IMR-90 (cell line): Measurements from ENCODE around the gene TMEM135. TPM values are rescaled to one million over a fixed set of nuclear protein-coding genes. Genes with fewer than 3 reads are reported as not detected.

Experiments used
- ATAC-seq: fragments of 200-7000 bp; cut with Tn5 transposase; 2 replicates; pipeline ENCODE4 v1.9.1; 2020; ENCODE audit warnings: low read depth, mild to moderate bottlenecking, moderate library complexity
- BruUV-seq: library from RNA; stranded (reverse); fragments of 400-500 nt; replicated peaks from 2 replicates; lab custom pipeline; 2021; lab: Mats Ljungman, UMichigan
- CTCF ChIA-PET: fragments of 300-600 bp; formaldehyde crosslinking; extraction: SDS; loops from one replicate; lab custom pipeline; 2021; ENCODE audit warnings: antibody characterized with exemption; lab: Yijun Ruan, JAX
- POLR2A ChIA-PET: fragments of 300-600 bp; sonication (Branson Sonifier 250); formaldehyde crosslinking; loops from one replicate; lab custom pipeline; 2022; ENCODE audit warnings: antibody characterized with exemption; ENCODE audit not compliant: unreplicated experiment; lab: Charles Lee
- DNase-seq: peaks from one replicate; pipeline ENCODE4 v3.0.0; 2013
- H2AFZ ChIP-seq: replicated peaks from 2 replicates; pipeline ENCODE3; 2013; ENCODE audit warnings: low read length, mild to moderate bottlenecking; ENCODE audit not compliant: poor library complexity
- H2AK5ac ChIP-seq: 2 replicates; pipeline ENCODE4 v1.6.1; 2013; ENCODE audit warnings: low read depth, low read length, inconsistent platforms
- H2AK9ac ChIP-seq: replicated peaks from 2 replicates; pipeline ENCODE3; 2013; ENCODE audit warnings: mild to moderate bottlenecking, low read depth, low read length, moderate library complexity; ENCODE audit not compliant: poor library complexity
- H2BK120ac ChIP-seq: 2 replicates; pipeline ENCODE4 v1.6.1; 2013; ENCODE audit warnings: low read depth, low read length, inconsistent platforms
- H2BK15ac ChIP-seq: 3 replicates; pipeline ENCODE4 v1.6.1; 2013; ENCODE audit warnings: low read depth, low read length, inconsistent platforms
- H2BK20ac ChIP-seq: 2 replicates; pipeline ENCODE4 v1.6.1; 2013; ENCODE audit warnings: low read depth, mild to moderate bottlenecking, inconsistent platforms, low read length, moderate library complexity
- H2BK5ac ChIP-seq: 2 replicates; pipeline ENCODE4 v1.6.1; 2013; ENCODE audit warnings: mild to moderate bottlenecking, low read depth, low read length, inconsistent platforms; ENCODE audit not compliant: poor library complexity, severe bottlenecking
- H3K14ac ChIP-seq: replicated peaks from 2 replicates; pipeline ENCODE4 v1.6.1; 2013; ENCODE audit warnings: low read depth, low read length, inconsistent platforms
- H3K18ac ChIP-seq: 2 replicates; pipeline ENCODE4 v1.6.1; 2013; ENCODE audit warnings: low read depth, low read length, control low read depth
- H3K23ac ChIP-seq: 2 replicates; pipeline ENCODE4 v1.6.1; 2013; ENCODE audit warnings: low read depth, low read length, inconsistent platforms
- H3K27ac ChIP-seq: 2 replicates; pipeline ENCODE4 v1.5.1; 2013; ENCODE audit warnings: mild to moderate bottlenecking, control low read depth, low read length; ENCODE audit not compliant: insufficient read depth
- H3K27me3 ChIP-seq: 2 replicates; pipeline ENCODE4 v1.6.1; 2013; ENCODE audit warnings: low read length; ENCODE audit not compliant: control insufficient read depth, insufficient read depth
- H3K36me3 ChIP-seq: 2 replicates; pipeline ENCODE4 v1.6.1; 2013; ENCODE audit warnings: low read length, mixed read lengths; ENCODE audit not compliant: control insufficient read depth, insufficient read depth
- H3K4ac ChIP-seq: 2 replicates; pipeline ENCODE4 v1.6.1; 2013; ENCODE audit warnings: low read depth, low read length, inconsistent platforms
- H3K4me1 ChIP-seq: 2 replicates; pipeline ENCODE4 v1.6.1; 2013; ENCODE audit warnings: low read length, mixed read lengths; ENCODE audit not compliant: control insufficient read depth, insufficient read depth
- H3K4me2 ChIP-seq: 2 replicates; pipeline ENCODE4 v1.6.1; 2013; ENCODE audit warnings: low read depth, mild to moderate bottlenecking, control low read depth, low read length, moderate library complexity
- H3K4me3 ChIP-seq: 2 replicates; pipeline ENCODE4 v1.5.1; 2013; ENCODE audit warnings: low read depth, mild to moderate bottlenecking, control low read depth, low read length, moderate library complexity; ENCODE audit not compliant: insufficient read depth
- H3K56ac ChIP-seq: 2 replicates; pipeline ENCODE4 v1.6.1; 2013; ENCODE audit warnings: low read length, inconsistent platforms; ENCODE audit not compliant: insufficient read depth; ENCODE audit errors: extremely low read depth
- H3K79me1 ChIP-seq, 2 experiments: 2 replicates each; pipeline ENCODE4 v1.6.1; 2013; ENCODE audit warnings: low read length in 2 of 2, inconsistent platforms in 1 of 2, low read depth in 1 of 2
- H3K9ac ChIP-seq: 2 replicates; pipeline ENCODE4 v1.6.1; 2013; ENCODE audit warnings: low read depth, low read length, control low read depth
- H3K9me1 ChIP-seq: 2 replicates; pipeline ENCODE4 v1.6.1; 2013; ENCODE audit warnings: low read length, inconsistent platforms; ENCODE audit not compliant: insufficient read depth
- H3K9me3 ChIP-seq: 2 replicates; pipeline ENCODE4 v1.6.1; 2013; ENCODE audit warnings: low read length; ENCODE audit not compliant: control insufficient read depth, insufficient read depth
- H4K20me1 ChIP-seq: 2 replicates; pipeline ENCODE4 v1.6.1; 2013; ENCODE audit warnings: low read length, inconsistent platforms; ENCODE audit not compliant: insufficient read depth
- H4K5ac ChIP-seq: 2 replicates; pipeline ENCODE4 v1.6.1; 2013; ENCODE audit warnings: mild to moderate bottlenecking, low read depth, low read length, control low read depth
- H4K8ac ChIP-seq, 2 experiments: 2 replicates each; pipeline ENCODE4 v1.6.1; 2013; ENCODE audit warnings: low read depth in 2 of 2, low read length in 2 of 2, control low read depth in 1 of 2, inconsistent platforms in 1 of 2
- H4K91ac ChIP-seq: 2 replicates; pipeline ENCODE4 v1.6.1; 2013; ENCODE audit warnings: low read depth, low read length, inconsistent platforms; ENCODE audit not compliant: insufficient read depth
- BHLHE40 ChIP-seq: fragments of 150-350 bp; IDR thresholded peaks from 2 replicates; pipeline ENCODE4 v1.6.1; 2016; ENCODE audit warnings: mild to moderate bottlenecking, low read depth, low read length
- CEBPB ChIP-seq: IDR thresholded peaks from 2 replicates; pipeline ENCODE4 v1.6.1; 2012; ENCODE audit warnings: low read depth, low read length, improper control_type of control experiment
- CHD1 ChIP-seq: IDR thresholded peaks from 2 replicates; pipeline ENCODE4 v1.6.1; 2012; ENCODE audit warnings: low read depth, low read length, improper control_type of control experiment
- MAZ ChIP-seq: IDR thresholded peaks from 2 replicates; pipeline ENCODE4 v1.6.1; 2012; ENCODE audit warnings: low read depth, mild to moderate bottlenecking, low read length, improper control_type of control experiment, moderate library complexity, borderline replicate concordance
- MXI1 ChIP-seq: IDR thresholded peaks from 2 replicates; pipeline ENCODE4 v1.6.1; 2012; ENCODE audit warnings: low read depth, mild to moderate bottlenecking, low read length, moderate library complexity, borderline replicate concordance
- NFE2L2 ChIP-seq: fragments of 150-350 bp; IDR thresholded peaks from 2 replicates; pipeline ENCODE4 v1.6.1; 2016; ENCODE audit warnings: low read depth, mild to moderate bottlenecking, low read length
- RFX5 ChIP-seq: IDR thresholded peaks from 2 replicates; pipeline ENCODE4 v1.8.0; 2012; ENCODE audit warnings: low read depth, mild to moderate bottlenecking, low read length, moderate library complexity
- WGBS, 2 experiments: methylation state at CpG; one replicate each; pipeline versions ENCODE4 v1.1.5 to v1.1.7; 2013; ENCODE audit warnings: missing lambda C conversion rate in 2 of 2; ENCODE audit not compliant: insufficient read length in 1 of 2; ENCODE audit errors: extremely low coverage in 2 of 2; 5-methylcytosine and 5-hydroxymethylcytosine counted together
- dilution Hi-C: fragments of 300-500 bp; cut with HindIII; formaldehyde crosslinking; loops from one replicate; pipeline ENCODE4 v1.14.3; 2018; ENCODE audit warnings: low sequenced_read_pairs; ENCODE audit not compliant: unreplicated experiment
- in situ Hi-C: fragments of 300-500 bp; cut with MboI; formaldehyde crosslinking; loops from 3 replicates; pipeline ENCODE4 v1.14.3; 2019; ENCODE audit warnings: low sequenced_read_pairs, inconsistent platforms, mixed read lengths
- intact Hi-C: fragments of 100-400 bp; cut with micrococcal nuclease; formaldehyde crosslinking; loops from 2 replicates; pipeline ENCODE4 v1.10.0; 2022
- polyA plus RNA-seq, 3 experiments: library from polyadenylated mRNA; depleted of rRNA; stranded (reverse); fragments of >200 nt; gene quantifications; 2 replicates each; pipeline ENCODE4 v1.2.3, GENCODE V29; 2012; ENCODE audit warnings: low replicate concordance in 1 of 3
- total RNA-seq: library from RNA; depleted of rRNA; stranded (reverse); fragments of >200 nt; gene quantifications from 2 replicates; pipeline ENCODE4 v1.2.3, GENCODE V29; 2012
- TF ChIP-seq, protein P1 (sequence below): conservative IDR thresholded peaks from 2 replicates; pipeline ENCODE4 v1.5.1; 2012; ENCODE audit warnings: mild to moderate bottlenecking, low read depth, low read length, improper control_type of control experiment
- TF ChIP-seq, protein P2 (sequence below): fragments of 150-350 bp; IDR thresholded peaks from 2 replicates; pipeline ENCODE4 v1.6.1; 2016; ENCODE audit warnings: low read depth, mild to moderate bottlenecking, low read length, moderate library complexity, borderline replicate concordance

Gene TMEM135
- total and polyA plus RNA-seq, 2 of the 4 experiments (the other 2 are of a cell fraction) = 3.9 to 5.9 TPM

DNA sequence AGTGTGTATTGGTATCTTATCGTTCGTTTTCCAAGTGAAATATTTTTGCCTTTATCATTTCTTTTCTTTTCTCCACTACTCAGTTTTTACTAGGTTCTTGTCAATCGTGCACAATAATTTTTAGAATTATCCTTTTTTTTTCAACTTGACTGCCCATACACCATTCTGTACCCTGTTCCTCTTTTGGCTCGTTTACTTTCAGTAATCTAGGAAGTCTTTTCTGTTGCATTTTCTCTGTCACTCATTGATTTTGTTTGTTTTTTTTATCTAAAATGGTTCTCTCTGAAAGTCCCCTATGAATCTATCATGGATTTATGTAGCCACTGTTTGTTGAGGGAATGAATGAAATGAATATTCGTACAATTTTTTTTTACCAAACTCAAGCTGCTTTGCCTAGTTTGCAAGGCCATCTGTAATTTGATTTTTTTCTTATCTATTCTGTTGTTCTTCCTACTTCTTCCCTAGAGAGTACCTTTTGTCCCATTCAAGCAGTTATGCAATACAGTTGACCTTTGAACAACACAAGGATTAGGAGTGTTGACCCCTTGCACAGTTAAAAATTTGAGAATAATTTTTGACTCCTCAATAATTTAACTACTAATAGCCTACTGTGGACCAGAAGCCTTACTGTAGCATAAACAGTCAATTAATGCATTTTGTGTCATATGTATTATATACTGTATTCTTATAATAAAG lies 166.3 kb downstream of the TMEM135 start (continued):
- TF ChIP-seq, protein P1, sequence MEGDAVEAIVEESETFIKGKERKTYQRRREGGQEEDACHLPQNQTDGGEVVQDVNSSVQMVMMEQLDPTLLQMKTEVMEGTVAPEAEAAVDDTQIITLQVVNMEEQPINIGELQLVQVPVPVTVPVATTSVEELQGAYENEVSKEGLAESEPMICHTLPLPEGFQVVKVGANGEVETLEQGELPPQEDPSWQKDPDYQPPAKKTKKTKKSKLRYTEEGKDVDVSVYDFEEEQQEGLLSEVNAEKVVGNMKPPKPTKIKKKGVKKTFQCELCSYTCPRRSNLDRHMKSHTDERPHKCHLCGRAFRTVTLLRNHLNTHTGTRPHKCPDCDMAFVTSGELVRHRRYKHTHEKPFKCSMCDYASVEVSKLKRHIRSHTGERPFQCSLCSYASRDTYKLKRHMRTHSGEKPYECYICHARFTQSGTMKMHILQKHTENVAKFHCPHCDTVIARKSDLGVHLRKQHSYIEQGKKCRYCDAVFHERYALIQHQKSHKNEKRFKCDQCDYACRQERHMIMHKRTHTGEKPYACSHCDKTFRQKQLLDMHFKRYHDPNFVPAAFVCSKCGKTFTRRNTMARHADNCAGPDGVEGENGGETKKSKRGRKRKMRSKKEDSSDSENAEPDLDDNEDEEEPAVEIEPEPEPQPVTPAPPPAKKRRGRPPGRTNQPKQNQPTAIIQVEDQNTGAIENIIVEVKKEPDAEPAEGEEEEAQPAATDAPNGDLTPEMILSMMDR = no peak

DNA sequence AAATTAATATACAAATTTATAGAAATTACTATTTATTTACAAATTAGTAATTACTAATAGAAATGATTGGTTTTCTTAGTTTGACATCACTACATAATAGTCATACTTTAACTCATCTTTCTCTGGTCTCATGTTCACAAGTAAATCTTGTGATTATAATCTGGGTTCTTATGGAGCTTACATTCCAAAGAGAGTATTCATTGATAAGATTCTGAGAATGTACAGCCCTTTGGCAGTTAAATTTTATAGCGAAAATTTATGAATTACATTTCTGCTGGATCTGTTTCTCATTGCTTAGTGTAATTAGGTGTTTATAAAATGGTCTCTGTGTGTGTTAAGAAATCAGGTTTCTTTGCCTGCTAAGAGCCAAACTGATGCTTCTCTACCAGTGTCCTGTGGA lies 175.2 kb downstream of the TMEM135 start:
- no peaks in the 10 kb centered on the region for H3K36me3 ChIP-seq
- no peaks in the 10 kb centered on the region for H3K4me1 ChIP-seq
- no peak overlapping the region for H3K18ac ChIP-seq
- H3K9ac ChIP-seq = no peak overlapping the region
- no peak overlapping the region for H2BK120ac ChIP-seq
- H3K56ac ChIP-seq = no peak overlapping the region
- intact Hi-C loops = no loop called here
- H3K27ac ChIP-seq = no peak overlapping the region
- H3K9me3 ChIP-seq = 0 out of 2 replicates have a peak, but pooled peaks cover 2% of the 10 kb centered on the region
- H3K4me2 ChIP-seq = no peak overlapping the region
- no CpG with 5 or more reads among the region's 1 CpG for WGBS, 2 experiments
- no TSS peak for BruUV-seq
- CTCF ChIA-PET = no interaction called here
- no peak overlapping the region for H4K8ac ChIP-seq
- H2AK5ac ChIP-seq = no peak overlapping the region
- no peak overlapping the region for H2BK20ac ChIP-seq
- H3K14ac ChIP-seq = no peak overlapping the region
- no peaks in the 10 kb centered on the region for H4K20me1 ChIP-seq
- no peaks in the 10 kb centered on the region for H3K9me1 ChIP-seq
- H2AFZ ChIP-seq = no peak overlapping the region
- H2BK15ac ChIP-seq = no peak overlapping the region
- H3K4ac ChIP-seq = no peak overlapping the region
- H2AK9ac ChIP-seq = no peak overlapping the region
- H3K23ac ChIP-seq = no peak overlapping the region
- POLR2A ChIA-PET = no interaction called here
- dilution Hi-C loops = no loop called here
- ATAC-seq = no peak
- no peak overlapping the region for H4K91ac ChIP-seq
- no peaks in the 10 kb centered on the region for H3K27me3 ChIP-seq
- TF ChIP-seq MAZ (no peak), CEBPB (no peak), BHLHE40 (no peak), RFX5 (no peak), CHD1 (no peak), NFE2L2 (no peak), MXI1 (no peak)
- TF ChIP-seq, protein P2, sequence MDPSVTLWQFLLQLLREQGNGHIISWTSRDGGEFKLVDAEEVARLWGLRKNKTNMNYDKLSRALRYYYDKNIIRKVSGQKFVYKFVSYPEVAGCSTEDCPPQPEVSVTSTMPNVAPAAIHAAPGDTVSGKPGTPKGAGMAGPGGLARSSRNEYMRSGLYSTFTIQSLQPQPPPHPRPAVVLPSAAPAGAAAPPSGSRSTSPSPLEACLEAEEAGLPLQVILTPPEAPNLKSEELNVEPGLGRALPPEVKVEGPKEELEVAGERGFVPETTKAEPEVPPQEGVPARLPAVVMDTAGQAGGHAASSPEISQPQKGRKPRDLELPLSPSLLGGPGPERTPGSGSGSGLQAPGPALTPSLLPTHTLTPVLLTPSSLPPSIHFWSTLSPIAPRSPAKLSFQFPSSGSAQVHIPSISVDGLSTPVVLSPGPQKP = no peak
- TF ChIP-seq, protein P1 = no peak
- H2BK5ac ChIP-seq = no peak overlapping the region
- 0 out of 4 replicates have a peak, but pooled peaks cover 0 to 4% of the 10 kb centered on the region in 2 experiments for H3K79me1 ChIP-seq
- peak; percentile 43 for DNase-seq
- H3K4me3 ChIP-seq = no peak overlapping the region
- in situ Hi-C loops = no loop called here
- H4K5ac ChIP-seq = no peak overlapping the region
